IPS DF 4.7 (cell line): Measurements from ENCODE around the gene MPRIP.

Experiments
- DNase-seq: peaks from one replicate; pipeline ENCODE4 v3.0.0-alpha.2; 2013; ENCODE audit warnings: low spot score; ENCODE audit errors: extremely low read depth

Gene MPRIP

GRCh38 chr17:17204635-17205231 lies 162.5 kb downstream of the MPRIP start:
- no peak for DNase-seq

- DNase-seq: no peak
These were observed 163.3 kb downstream of the MPRIP start for GRCh38 chr17:17205368-17206123.

- DNase-seq: no peak
These were observed 164.1 kb downstream of the MPRIP start, which contains the start of gene PLD6 for GRCh38 chr17:17206124-17206912. Gene PLD6, minus strand, starts transcription at chr17:17206333. Its CDS starts 47 bp downstream, at chr17:17206286.

GRCh38 chr17:17206913-17207335 lies 164.7 kb downstream of the MPRIP start:
- DNase-seq: no peak

- no peak for DNase-seq
These were observed 165.7 kb downstream of the MPRIP start for GRCh38 chr17:17207998-17208397.

GRCh38 chr17:17213775-17214174 lies 171.5 kb downstream of the MPRIP start:
- no peak for DNase-seq

- no peak for DNase-seq
These were observed 172.6 kb downstream of the MPRIP start for GRCh38 chr17:17214646-17215436.

- DNase-seq: no peak
These were observed 173.3 kb downstream of the MPRIP start for GRCh38 chr17:17215575-17215974.

- no peak for DNase-seq
These were observed 174.0 kb downstream of the MPRIP start for GRCh38 chr17:17216236-17216635.

- DNase-seq: no peak
These were observed 174.5 kb downstream of the MPRIP start for GRCh38 chr17:17216776-17217175.

GRCh38 chr17:17217995-17218394 lies 175.7 kb downstream of the MPRIP start:
- no peak for DNase-seq

- DNase-seq: no peak
These were observed 178.3 kb downstream of the MPRIP start for GRCh38 chr17:17220529-17220928.

- no peak for DNase-seq
These were observed 179.1 kb downstream of the MPRIP start for GRCh38 chr17:17221329-17221728.

- DNase-seq: no peak
These were observed 181.5 kb downstream of the MPRIP start for GRCh38 chr17:17223736-17224135.

GRCh38 chr17:17224137-17224536 lies 181.9 kb downstream of the MPRIP start:
- no peak for DNase-seq

GRCh38 chr17:17225901-17226300 lies 183.6 kb downstream of the MPRIP start:
- no peak for DNase-seq

GRCh38 chr17:17226451-17227265 lies 184.4 kb downstream of the MPRIP start:
- DNase-seq: no peak

GRCh38 chr17:17227608-17228520 lies 185.6 kb downstream of the MPRIP start:
- no peak for DNase-seq

- DNase-seq: no peak
These were observed 186.4 kb downstream of the MPRIP start for GRCh38 chr17:17228521-17229279.
